Measurements from ENCODE around the gene NOS1AP.
A peak's percentile ranks its signal among the peaks of the same experiment; 100 is the strongest.
"Not testable (repeated sequence)": the region's sequence is repeated elsewhere in the genome, so short reads cannot be mapped to it uniquely, and the experiment has no call there.

The NOS1AP gene

GRCh38 chr1:162060314-162060713 is 9.2 kb upstream of the NOS1AP start:
- no peak for DNase-seq

- no peak for DNase-seq
Measured at GRCh38 chr1:162062542-162063015, 6.9 kb upstream of the NOS1AP start.

- no peak for DNase-seq
Measured at GRCh38 chr1:162065016-162065415, 4.5 kb upstream of the NOS1AP start.

- DNase-seq, result not testable (repeated sequence)
Measured at GRCh38 chr1:162066836-162067235, 2.7 kb upstream of the NOS1AP start.

DNA sequence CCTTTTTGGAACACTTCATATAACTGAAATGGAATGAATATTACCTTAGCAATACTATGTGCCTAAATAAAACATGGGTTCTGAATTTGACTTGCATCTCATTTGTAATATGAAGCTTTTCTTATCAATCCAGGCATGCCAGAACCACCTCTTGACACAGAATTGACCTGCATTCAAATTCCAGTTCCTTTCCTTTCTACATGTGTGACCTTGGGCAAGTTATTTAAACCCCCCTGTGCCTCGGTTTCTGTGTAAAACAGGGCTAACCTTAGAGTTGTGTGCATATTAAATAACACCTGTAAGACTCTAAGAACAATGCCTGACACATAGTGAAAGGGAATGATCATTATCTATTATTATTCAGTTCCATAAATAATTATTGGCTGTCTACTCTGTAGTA is 2.0 kb upstream of the NOS1AP start:
- no peak for DNase-seq

- no peak for DNase-seq
Measured at GRCh38 chr1:162068301-162068700, 1.2 kb upstream of the NOS1AP start.

GRCh38 chr1:162070094-162070748 is 730 bp downstream of the NOS1AP start:
- peak; percentile 11 for DNase-seq

DNA sequence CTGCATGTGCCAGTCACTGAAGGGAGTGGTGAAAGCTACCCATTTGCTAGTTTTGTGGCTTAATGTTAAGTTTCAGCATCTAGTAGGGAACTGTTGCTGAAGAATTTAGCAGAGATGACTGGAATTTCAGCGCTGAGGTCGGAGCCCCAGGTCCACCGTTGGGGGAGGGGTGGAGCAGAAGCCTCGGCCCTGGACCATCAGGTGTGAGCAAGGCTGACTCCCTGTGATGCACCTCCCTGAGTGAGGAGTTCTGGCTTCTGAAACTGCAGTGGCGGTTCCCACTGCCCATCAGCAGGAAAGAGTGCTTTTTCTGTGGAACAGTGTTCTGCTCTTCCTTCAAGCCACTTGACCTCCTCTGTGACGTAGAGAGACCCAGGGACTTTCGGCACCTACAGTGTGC is 1.3 kb downstream of the NOS1AP start:
- no peak for DNase-seq

- DNase-seq, result no peak
Measured at GRCh38 chr1:162072740-162073139, 3.2 kb downstream of the NOS1AP start.

- no peak for DNase-seq
Measured at GRCh38 chr1:162074276-162075005, 5.0 kb downstream of the NOS1AP start.

DNA sequence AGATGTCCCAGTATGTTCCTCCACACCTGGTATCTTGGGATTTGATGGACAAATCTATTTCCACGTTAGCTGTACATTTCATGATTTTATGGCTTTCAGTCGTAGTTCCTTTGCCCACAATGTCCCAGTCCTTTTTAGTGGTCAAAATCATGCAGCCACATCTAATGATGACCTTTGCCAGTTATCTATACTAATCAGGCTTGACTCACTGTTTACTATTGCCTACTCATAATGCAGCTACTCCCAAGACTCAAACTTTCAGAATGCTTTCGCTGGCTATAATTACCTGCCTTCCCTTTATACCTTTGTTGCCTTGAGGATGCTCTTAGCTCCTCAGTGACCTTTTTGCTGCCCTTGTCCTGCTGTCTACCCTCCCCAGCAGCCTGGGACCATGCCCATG is 6.4 kb downstream of the NOS1AP start:
- no peak for DNase-seq

DNA sequence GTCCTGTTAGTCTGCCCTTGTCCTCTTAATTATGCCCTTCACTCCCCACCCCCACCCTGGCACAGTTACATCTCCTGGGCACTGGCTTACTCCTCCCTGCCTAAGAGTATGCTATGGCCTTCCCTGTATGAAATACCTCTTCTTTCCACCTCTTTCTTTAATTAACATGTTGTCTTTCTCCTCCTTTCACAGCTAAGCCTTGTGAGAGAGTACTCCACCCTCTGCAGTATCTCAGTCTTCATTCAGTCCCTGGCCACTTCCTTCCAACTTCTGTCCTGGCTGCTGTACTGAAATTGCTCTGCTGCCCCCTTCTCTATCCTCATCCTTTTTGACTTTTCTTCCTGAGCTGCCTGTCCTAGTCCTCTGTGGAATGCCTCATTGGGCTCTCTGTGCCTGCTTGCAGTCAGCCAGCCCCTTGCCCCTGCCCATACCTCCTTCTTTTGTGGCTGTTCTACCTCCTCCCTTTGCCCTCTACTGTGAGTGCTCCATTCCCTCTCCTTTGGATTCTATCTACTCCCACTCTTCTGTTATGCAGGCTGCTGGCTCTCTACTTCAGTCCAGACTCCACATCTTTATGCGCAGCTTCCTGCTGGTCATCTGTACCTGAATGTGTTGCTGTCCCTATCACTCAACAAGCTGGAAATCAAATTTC is 8.3 kb downstream of the NOS1AP start:
- no peak for DNase-seq

- DNase-seq, result no peak
Measured at GRCh38 chr1:162079030-162079429, 9.5 kb downstream of the NOS1AP start.

DNA sequence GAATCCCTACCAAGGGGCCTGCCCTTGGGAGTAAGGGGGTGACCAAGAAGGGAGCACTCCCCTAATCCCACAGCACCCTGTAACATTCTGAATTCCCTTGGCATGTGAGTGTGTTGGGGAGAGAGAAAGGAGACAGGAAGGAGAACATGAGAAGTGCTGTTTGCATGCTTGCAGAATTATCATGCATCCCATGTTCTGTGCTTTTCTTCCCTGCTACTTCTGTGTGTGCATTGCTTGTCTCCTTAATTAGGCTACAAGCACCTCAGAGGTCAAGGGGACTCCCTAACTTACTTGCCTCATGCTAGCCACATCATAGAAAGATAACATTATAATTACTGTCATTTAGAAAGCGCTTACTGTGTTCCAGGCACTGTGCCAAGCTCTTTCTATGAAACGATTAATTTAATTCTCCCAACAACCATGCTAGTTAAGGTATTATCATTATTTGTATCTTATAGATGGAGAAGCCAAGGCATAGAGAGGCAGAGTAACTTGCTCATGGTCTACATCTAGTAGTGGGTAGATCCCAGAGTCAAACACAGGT is 11.1 kb downstream of the NOS1AP start:
- DNase-seq, result no peak

GRCh38 chr1:162081316-162081715 is 11.8 kb downstream of the NOS1AP start:
- no peak for DNase-seq

DNA sequence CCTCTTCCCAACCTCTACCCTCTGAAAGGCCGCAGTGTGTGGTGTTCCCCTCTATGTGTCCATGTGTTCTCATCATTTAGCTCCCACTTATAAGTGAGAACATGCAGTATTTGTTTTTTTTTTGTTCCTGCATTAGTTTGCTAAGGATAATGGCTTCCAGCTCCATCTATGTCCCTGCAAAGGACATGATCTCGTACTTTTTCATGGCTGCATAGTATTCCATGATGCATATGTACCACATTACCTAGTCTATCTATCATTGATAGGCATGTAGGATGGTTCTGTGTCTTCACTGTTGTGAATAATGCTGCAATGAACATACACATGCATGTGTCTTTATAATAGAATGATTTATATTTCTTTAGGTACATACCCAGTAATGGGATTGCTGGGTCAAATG is 12.6 kb downstream of the NOS1AP start:
- not testable (repeated sequence) for DNase-seq

DNA sequence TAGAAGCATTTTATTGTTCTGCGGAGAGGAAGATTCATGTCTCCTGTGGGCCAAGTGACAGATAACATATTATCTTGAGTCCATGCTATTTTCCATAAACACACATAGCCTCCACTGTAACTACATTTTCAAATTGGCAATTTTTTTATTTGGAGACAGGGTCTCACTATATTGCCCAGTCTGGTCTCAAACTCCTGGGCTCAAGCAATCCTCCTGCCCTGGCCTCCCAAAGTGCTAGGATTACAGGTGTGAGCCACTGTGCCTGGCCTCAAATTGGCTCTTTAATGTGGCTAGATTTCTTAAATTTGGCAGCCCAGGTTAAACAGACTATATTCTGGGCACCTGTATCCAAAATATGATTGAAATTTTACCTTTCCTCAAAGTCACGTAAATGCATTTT is 13.8 kb downstream of the NOS1AP start:
- DNase-seq, result no peak

- no peak for DNase-seq
Measured at GRCh38 chr1:162085991-162086390, 16.5 kb downstream of the NOS1AP start.

DNA sequence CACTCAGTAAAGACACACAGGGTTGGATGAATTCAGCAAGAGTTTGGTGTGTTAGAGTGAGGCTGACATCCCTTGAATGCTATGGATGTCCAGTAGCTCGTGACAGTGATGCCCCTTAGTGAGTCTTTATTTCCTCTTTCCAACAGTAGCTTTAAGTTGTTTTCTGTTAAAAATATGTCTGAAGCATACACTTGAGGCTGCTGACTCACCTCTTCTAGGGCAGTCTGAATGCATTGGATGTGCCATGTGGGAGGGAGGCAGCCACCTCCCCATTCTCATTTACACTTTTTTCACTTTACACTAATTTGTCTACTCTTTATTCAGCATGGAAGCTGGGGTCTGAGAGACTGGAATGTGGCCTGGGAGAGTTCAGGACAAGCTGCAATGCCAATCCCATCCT is 17.6 kb downstream of the NOS1AP start:
- no peak for DNase-seq

DNA sequence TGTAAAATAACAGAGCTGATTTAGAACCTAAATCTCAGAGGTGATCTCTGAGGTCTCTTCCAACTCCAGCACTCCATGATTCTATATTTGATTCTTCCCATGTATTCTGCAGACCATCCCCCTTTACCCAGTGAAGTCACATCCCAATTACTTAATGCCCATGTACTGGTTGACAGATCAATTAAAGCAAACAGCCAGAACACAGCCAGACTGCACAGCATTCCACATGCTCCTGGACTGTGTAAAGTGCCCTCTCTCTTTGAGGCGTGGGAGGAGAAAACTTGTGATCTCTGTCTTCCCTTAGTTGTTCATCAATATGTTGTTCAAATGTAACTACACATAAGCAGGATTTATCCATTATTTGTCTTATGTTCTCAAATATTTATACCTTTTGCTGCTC is 18.1 kb downstream of the NOS1AP start:
- DNase-seq, result no peak

DNA sequence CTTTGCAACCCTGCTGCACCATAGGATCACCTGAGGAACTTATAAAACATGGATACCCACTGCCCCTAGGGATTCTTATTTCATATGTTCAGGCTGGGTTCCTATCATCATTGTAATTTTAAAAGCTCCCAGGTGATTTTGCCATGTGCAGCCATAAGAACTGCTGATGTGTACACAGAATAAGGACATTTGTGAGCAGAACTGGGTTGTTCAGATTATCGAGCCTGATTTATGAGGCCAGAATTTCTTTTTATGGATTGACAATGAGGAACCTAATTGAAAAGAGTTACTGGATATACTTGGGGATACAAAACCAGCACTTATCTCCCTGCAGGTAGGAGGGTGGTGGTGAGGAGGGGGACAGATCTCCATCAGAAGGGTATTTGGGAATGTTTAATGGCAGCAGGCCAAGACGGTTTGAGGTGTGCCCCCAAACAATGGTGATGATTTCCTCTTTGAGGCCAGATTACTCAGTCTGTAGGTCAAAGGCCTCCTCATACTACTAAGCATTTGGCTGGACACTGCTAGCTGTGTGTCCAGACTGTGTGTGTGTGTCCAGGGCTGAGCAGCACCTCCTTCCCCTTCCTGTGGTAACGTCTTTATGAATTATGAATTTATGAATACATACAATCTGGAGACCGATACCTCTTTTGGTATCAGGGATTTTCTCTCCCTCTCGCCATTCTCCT is 18.9 kb downstream of the NOS1AP start:
- DNase-seq, result no peak

DNA sequence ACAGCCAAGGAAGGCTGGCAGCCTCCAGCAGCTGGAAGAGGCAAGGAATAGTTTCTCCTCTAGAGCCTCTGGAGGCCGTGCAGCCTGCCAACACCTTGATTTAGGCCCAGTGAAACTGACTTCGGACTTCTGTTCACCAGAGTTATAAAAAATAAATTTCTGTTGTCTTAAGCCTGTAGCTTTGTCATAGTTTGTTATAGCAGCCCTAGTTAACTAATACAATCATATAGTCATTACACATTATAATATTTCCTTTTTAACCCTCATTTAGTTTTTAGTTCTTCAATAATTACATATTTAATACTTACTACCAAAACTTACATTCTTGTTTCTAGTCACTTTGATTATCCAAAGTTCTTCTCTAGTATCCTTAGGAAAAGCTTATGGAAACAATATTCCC is 20.3 kb downstream of the NOS1AP start:
- DNase-seq, result no peak

DNA sequence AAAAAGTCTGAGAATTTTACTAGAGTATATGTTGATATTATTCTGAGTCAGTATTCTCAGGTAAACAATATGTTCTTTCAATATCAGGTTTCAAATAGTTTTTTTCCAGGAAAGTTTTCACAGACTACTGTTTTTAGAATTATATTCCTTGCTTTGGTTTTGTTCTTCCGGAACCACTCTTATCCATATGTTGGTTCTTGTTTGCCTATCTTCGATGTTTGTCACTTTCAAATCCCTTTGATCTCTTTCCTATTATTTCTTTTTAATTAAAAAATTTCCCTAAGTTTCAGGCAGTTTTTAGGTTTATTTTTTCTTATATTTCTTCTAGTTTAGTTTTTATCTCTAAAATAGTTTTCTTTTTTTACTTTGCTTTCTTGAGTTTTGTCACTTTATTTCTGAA is 20.9 kb downstream of the NOS1AP start:
- DNase-seq, result no peak
